Measurements from ENCODE around the gene NIPSNAP2. TPM values are rescaled to one million over a fixed set of nuclear protein-coding genes. Genes with fewer than 3 reads are reported as not detected.

The NIPSNAP2 gene
- total and polyA plus RNA-seq, 2 of the 13 experiments (the other 11 are each of a cell fraction or from before 2014, with no cell fraction given), result 40.3 to 61.5 TPM

GRCh38 chr7:55966851-55967250 is 2.5 kb downstream of the NIPSNAP2 start (continued):
- TF ChIP-seq, protein P1, sequence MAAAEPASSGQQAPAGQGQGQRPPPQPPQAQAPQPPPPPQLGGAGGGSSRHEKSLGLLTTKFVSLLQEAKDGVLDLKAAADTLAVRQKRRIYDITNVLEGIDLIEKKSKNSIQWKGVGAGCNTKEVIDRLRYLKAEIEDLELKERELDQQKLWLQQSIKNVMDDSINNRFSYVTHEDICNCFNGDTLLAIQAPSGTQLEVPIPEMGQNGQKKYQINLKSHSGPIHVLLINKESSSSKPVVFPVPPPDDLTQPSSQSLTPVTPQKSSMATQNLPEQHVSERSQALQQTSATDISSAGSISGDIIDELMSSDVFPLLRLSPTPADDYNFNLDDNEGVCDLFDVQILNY (CRISPR knock-in tag; conservative IDR thresholded peaks at IDR 0.05), result no peak
- TF ChIP-seq ZBTB38 (CRISPR knock-in tag; IDR thresholded peaks at IDR 0.05), result peak; percentile 70; the same call in 1 of the 2 replicates
- no peak for TF ChIP-seq NR2F1 (CRISPR knock-in tag; IDR thresholded peaks at IDR 0.05)

- Histone ChIP-seq H2AFZ (ENCODE audit: low read length) (no peak overlapping the region), H3K4me2 (ENCODE audit: low read depth, low read length) (no peak overlapping the region), H3K4me3 (replicated peaks in 1 of 3; ENCODE audit: insufficient read depth in 1 of 3, low read depth in 2 of 3, low read length in 3 of 3) (no peak overlapping the region), H3K9me3 (ENCODE audit: low read length) (no peaks in the 10 kb centered on the region), H3K4me1 (ENCODE audit: insufficient read depth, low read length) (peaks cover 19% of the 10 kb centered on the region), H3K79me2 (ENCODE audit: insufficient read depth, low read length) (peaks cover 38% of the 10 kb centered on the region), H3K27ac (ENCODE audit: extremely low read length, insufficient read depth, low read length) (no peak overlapping the region), H3K27me3 (ENCODE audit: control insufficient read depth in 1 of 2, insufficient read depth in 2 of 2, low read length in 2 of 2) (no peaks in the 10 kb centered on the region; a peak in 2 of 5 replicates), H4K20me1 (ENCODE audit: insufficient read depth, low read length) (no peaks in the 10 kb centered on the region; the same call in 1 of the 2 replicates), H3K9ac (ENCODE audit: insufficient read depth, low read depth, low read length) (no peak overlapping the region), H3K36me3 (replicated peaks in 1 of 2; ENCODE audit: control insufficient read depth in 1 of 2, insufficient read depth in 2 of 2, low read length in 2 of 2) (peaks cover 2 to 12% of the 10 kb centered on the region in 2 experiments; a peak in 1 of 5 replicates)
- 92% methylated on average over 11 of the region's 11 CpGs for WGBS (ENCODE audit: low lambda C conversion rate)
- ChIA-PET POLR2A (no interaction called here), CTCF (ENCODE audit: low intra/inter-chr PET ratio, low total read pairs) (no interaction called here)
- ATAC-seq, result no peak
- no TSS peak for BruUV-seq (replicated peaks)
- FAIRE-seq, result no peak
- intact Hi-C loops (cut with micrococcal nuclease; ENCODE audit: unreplicated experiment), result no loop called here
- no peak for DNase-seq (ENCODE audit: low spot score)
- in situ Hi-C loops (cut with HindIII; ENCODE audit: extremely low pct_ligation_motif_present, low pct_unique_long_range_greater_than_20kb), result loop anchor here (25.0 kb wide), 2 partner anchors 207 to 332 kb away; no protein-coding TSS in a partner anchor
- TF ChIP-seq NCOA2 (CRISPR knock-in tag; IDR thresholded peaks at IDR 0.05) (no peak), TFDP2 (CRISPR knock-in tag; IDR thresholded peaks at IDR 0.05) (no peak), TCF7L2 (IDR thresholded peaks at IDR 0.05; ENCODE audit: low read depth, low read length) (no peak), ZNF263 (CRISPR knock-in tag; IDR thresholded peaks at IDR 0.05) (no peak), STAG1 (CRISPR knock-in tag; IDR thresholded peaks at IDR 0.05) (no peak), SNAI1 (CRISPR knock-in tag; IDR thresholded peaks at IDR 0.05; ENCODE audit: borderline replicate concordance) (no peak), SKI (IDR thresholded peaks at IDR 0.05; ENCODE audit: partially characterized antibody) (no peak), ZNF468 (CRISPR knock-in tag; IDR thresholded peaks at IDR 0.05) (no peak), POLR2G (IDR thresholded peaks at IDR 0.05; ENCODE audit: low read depth, low read length) (no peak), ZNF839 (CRISPR knock-in tag; IDR thresholded peaks at IDR 0.05; ENCODE audit: borderline replicate concordance) (no peak), PTBP1 (IDR thresholded peaks at IDR 0.05; ENCODE audit: low read depth, low read length, poor library complexity, severe bottlenecking) (no peak)
- TF ChIP-seq, protein P2, sequence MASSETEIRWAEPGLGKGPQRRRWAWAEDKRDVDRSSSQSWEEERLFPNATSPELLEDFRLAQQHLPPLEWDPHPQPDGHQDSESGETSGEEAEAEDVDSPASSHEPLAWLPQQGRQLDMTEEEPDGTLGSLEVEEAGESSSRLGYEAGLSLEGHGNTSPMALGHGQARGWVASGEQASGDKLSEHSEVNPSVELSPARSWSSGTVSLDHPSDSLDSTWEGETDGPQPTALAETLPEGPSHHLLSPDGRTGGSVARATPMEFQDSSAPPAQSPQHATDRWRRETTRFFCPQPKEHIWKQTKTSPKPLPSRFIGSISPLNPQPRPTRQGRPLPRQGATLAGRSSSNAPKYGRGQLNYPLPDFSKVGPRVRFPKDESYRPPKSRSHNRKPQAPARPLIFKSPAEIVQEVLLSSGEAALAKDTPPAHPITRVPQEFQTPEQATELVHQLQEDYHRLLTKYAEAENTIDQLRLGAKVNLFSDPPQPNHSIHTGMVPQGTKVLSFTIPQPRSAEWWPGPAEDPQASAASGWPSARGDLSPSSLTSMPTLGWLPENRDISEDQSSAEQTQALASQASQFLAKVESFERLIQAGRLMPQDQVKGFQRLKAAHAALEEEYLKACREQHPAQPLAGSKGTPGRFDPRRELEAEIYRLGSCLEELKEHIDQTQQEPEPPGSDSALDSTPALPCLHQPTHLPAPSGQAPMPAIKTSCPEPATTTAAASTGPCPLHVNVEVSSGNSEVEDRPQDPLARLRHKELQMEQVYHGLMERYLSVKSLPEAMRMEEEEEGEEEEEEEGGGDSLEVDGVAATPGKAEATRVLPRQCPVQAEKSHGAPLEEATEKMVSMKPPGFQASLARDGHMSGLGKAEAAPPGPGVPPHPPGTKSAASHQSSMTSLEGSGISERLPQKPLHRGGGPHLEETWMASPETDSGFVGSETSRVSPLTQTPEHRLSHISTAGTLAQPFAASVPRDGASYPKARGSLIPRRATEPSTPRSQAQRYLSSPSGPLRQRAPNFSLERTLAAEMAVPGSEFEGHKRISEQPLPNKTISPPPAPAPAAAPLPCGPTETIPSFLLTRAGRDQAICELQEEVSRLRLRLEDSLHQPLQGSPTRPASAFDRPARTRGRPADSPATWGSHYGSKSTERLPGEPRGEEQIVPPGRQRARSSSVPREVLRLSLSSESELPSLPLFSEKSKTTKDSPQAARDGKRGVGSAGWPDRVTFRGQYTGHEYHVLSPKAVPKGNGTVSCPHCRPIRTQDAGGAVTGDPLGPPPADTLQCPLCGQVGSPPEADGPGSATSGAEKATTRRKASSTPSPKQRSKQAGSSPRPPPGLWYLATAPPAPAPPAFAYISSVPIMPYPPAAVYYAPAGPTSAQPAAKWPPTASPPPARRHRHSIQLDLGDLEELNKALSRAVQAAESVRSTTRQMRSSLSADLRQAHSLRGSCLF (CRISPR knock-in tag; IDR thresholded peaks at IDR 0.05; ENCODE audit: borderline replicate concordance), result no peak
Observed at GRCh38 chr7:55969391-55969790, 5.0 kb downstream of the NIPSNAP2 start.
